Natural killer cell (primary cell): ENCODE data around the gene FNTB. TPM values are rescaled to one million over a fixed set of nuclear protein-coding genes. Genes with fewer than 3 reads are reported as not detected.

ENCODE experiments used
- ATAC-seq, 3 donors: fragments of 150-1000 bp in 2 of 3; fragments of 200-7000 bp in 1 of 3; cut with Tn5 transposase; 1 replicate in 1 of 3; 2 replicates in 2 of 3; pipeline ENCODE4 v1.10.0; 2021; ENCODE audit warnings: mild to moderate bottlenecking in 2 of 3, moderate library complexity in 2 of 3
- DNase-seq, 2 donors: peaks; one replicate each; pipeline versions ENCODE4 v3.0.0 to v3.0.0-alpha.2; 2013 to 2021; ENCODE audit warnings: mixed read lengths in 1 of 2
- H3K27ac ChIP-seq: one replicate; pipeline ENCODE4 v1.5.1; 2013; ENCODE audit warnings: mild to moderate bottlenecking, low read length
- H3K27me3 ChIP-seq: one replicate; pipeline ENCODE4 v1.6.1; 2013; ENCODE audit warnings: low read length; ENCODE audit not compliant: control insufficient read depth, insufficient read depth
- H3K36me3 ChIP-seq: one replicate; pipeline ENCODE4 v1.6.1; 2013; ENCODE audit warnings: low read length; ENCODE audit not compliant: control insufficient read depth, insufficient read depth
- H3K4me1 ChIP-seq: one replicate; pipeline ENCODE4 v1.6.1; 2013; ENCODE audit warnings: low read length; ENCODE audit not compliant: control insufficient read depth, insufficient read depth
- H3K4me3 ChIP-seq: one replicate; pipeline ENCODE4 v1.5.1; 2013; ENCODE audit warnings: low read length
- H3K9me3 ChIP-seq: one replicate; pipeline ENCODE4 v1.6.1; 2013; ENCODE audit warnings: low read length; ENCODE audit not compliant: control insufficient read depth, insufficient read depth
- H3K27ac Mint-ChIP-seq, 2 donors: one replicate each; pipeline ENCODE4 v1.8.0; 2022; ENCODE audit warnings: mild to moderate bottlenecking in 2 of 2, mixed read lengths in 2 of 2, moderate library complexity in 1 of 2
- H3K27me3 Mint-ChIP-seq, 2 donors: one replicate each; pipeline ENCODE4 v1.8.0; 2022; ENCODE audit warnings: low read depth in 2 of 2, mixed read lengths in 2 of 2
- H3K36me3 Mint-ChIP-seq: one replicate; pipeline ENCODE4 v1.8.0; 2022; ENCODE audit warnings: mixed read lengths
- H3K4me1 Mint-ChIP-seq, 2 donors: one replicate each; pipeline ENCODE4 v1.8.0; 2022; ENCODE audit warnings: mixed read lengths in 2 of 2
- H3K4me3 Mint-ChIP-seq: one replicate; pipeline ENCODE4 v1.8.0; 2022; ENCODE audit warnings: mild to moderate bottlenecking, moderate library complexity, mixed read lengths
- H3K9me3 Mint-ChIP-seq, 2 donors: one replicate each; pipeline ENCODE4 v1.8.0; 2022; ENCODE audit warnings: mixed read lengths in 2 of 2
- WGBS: methylation state at CpG from one replicate; pipeline ENCODE4 v1.1.7; 2013; ENCODE audit warnings: missing lambda C conversion rate; ENCODE audit not compliant: insufficient coverage; 5-methylcytosine and 5-hydroxymethylcytosine counted together
- intact Hi-C: fragments of 100-400 bp; cut with micrococcal nuclease; formaldehyde crosslinking; loops from one replicate; pipeline ENCODE4 v1.14.2; 2022
- total RNA-seq, 4 donors: library from RNA; stranded (reverse); fragments of 120-200 nt in 1 of 4; gene quantifications; one replicate each; pipeline versions ENCODE4 v1.2.3 to v1.2.4, GENCODE V29; 2013 to 2022
- TF ChIP-seq, protein P1 (sequence below): fragments of 200-600 bp; IDR thresholded peaks from one replicate; pipeline ENCODE4 v1.8.0; 2022; ENCODE audit warnings: antibody characterized with exemption

Gene FNTB
- total RNA-seq, 3 donors from 2014 or later (not counting 1 experiment from before 2014, with no cell fraction given): 4.0 to 8.7 (median 8.4) TPM

DNA sequence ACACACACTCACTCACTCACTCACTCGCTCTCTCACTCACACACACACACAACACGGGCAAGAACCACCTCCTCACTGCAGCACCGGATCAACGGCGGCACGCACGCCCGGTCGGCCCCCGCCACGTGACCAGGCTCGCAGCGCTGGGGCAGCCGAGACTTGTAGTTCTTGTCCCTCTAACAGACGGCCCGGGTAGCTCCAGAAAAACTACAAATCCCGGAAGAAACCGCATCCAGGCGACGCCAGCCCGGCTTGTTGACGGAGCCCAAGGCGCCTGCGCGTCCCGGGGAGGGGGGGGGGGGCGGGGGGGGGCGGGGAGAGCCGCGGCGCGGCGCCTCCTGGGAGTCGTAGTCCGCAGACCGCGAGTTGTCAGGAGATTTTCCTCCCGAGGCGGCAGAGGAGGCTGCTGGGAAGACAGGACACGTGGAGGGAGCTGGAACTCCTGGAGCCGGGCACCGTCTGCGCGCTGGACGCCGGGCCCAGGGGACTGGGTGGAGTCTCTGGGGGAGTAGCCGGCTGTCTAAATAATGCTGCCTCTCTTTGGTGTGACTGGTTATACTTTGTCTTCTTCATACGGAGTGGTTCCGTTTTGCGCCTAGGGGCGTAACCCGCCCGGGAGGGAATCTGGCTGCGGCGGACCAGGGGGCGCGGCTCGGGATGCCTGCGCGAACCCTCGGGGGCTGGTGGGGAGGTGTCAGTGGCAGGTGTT, 115.9 kb downstream of the FNTB start, which contains the start of gene MAX:
TSS of gene MAX (minus strand) at position 77 of the 709 bp plus-strand sequence. CDS start 178 bp downstream, outside the sequence.
- Histone ChIP-seq H3K4me1 (peaks cover 19% of the 10 kb centered on the region), H3K36me3 (no peaks in the 10 kb centered on the region), H3K9me3 (no peaks in the 10 kb centered on the region), H3K27me3 (peaks cover 7% of the 10 kb centered on the region), H3K27ac (peak within 1 kb of the TSS; percentile 94), H3K4me3 (peak within 1 kb of the TSS; percentile 76)
- Mint-ChIP-seq H3K9me3 (no peaks in the 10 kb centered on the region), H3K4me1 (peaks cover 37 to 47% of the 10 kb centered on the region in 2 donors), H3K27ac (peak within 1 kb of the TSS; percentile 94 to 95), H3K27me3 (peaks cover 0 to 4% of the 10 kb centered on the region in 2 donors), H3K4me3 (peak within 1 kb of the TSS; percentile 96), H3K36me3 (no peaks in the 10 kb centered on the region)
- DNase-seq (peak; percentile 94 to 98), ATAC-seq (peak; percentile 85 to 97 (median 91))
- TF ChIP-seq, protein P1, sequence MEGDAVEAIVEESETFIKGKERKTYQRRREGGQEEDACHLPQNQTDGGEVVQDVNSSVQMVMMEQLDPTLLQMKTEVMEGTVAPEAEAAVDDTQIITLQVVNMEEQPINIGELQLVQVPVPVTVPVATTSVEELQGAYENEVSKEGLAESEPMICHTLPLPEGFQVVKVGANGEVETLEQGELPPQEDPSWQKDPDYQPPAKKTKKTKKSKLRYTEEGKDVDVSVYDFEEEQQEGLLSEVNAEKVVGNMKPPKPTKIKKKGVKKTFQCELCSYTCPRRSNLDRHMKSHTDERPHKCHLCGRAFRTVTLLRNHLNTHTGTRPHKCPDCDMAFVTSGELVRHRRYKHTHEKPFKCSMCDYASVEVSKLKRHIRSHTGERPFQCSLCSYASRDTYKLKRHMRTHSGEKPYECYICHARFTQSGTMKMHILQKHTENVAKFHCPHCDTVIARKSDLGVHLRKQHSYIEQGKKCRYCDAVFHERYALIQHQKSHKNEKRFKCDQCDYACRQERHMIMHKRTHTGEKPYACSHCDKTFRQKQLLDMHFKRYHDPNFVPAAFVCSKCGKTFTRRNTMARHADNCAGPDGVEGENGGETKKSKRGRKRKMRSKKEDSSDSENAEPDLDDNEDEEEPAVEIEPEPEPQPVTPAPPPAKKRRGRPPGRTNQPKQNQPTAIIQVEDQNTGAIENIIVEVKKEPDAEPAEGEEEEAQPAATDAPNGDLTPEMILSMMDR: no peak
- WGBS: under 1% methylated on average over 51 of the region's 61 CpGs
- intact Hi-C loops: loop anchor here (1.0 to 5.0 kb wide), 2 partner anchors 115 to 190 kb away; partner anchors contain the start of gene CHURC1

DNA sequence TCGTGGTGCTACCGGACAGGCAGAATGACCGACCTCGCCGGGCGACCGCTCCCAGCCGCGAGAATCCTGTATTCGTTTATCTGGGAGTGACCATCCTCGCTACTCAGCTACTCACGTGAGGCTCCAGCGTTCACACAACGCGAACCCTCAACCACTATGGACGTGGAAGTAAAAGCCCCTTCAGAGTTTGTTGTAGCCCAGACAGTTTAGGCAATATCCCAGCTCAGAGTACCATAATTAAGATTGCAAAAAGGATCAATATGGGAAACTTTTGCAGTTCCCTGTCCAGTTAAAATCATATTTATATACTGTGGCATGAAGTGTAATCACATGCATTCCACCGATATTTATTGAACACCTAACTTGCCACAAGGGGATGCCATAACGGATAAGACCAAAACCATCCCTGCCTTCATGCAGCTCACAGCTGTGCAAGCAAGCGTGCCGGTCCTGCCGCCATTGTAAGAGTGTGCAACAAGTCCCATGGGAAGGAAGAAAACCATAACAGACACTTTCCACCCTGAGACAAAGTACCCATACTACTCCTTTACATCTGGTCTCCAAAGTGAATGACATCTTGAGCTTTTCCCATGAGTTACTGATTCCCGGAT, 116.6 kb downstream of the FNTB start:
- peaks cover 32 to 41% of the 10 kb centered on the region in 2 donors for H3K4me1 Mint-ChIP-seq
- H3K27ac Mint-ChIP-seq: peak overlapping the region; percentile 91 to 94
- H3K4me3 Mint-ChIP-seq: peak overlapping the region; percentile 96
- 8% methylated on average over 21 of the region's 22 CpGs for WGBS
- no peaks in the 10 kb centered on the region for H3K9me3 Mint-ChIP-seq
- intact Hi-C loops: loop anchor here (5.0 kb wide), 1 partner anchor 191 kb away; the partner anchor contains the start of gene CHURC1
- Histone ChIP-seq H3K27ac (peak overlapping the region; percentile 75), H3K27me3 (peaks cover 7% of the 10 kb centered on the region), H3K4me1 (peaks cover 16% of the 10 kb centered on the region), H3K36me3 (no peaks in the 10 kb centered on the region), H3K9me3 (no peaks in the 10 kb centered on the region), H3K4me3 (peak overlapping the region; percentile 76)
- peaks cover 0 to 4% of the 10 kb centered on the region in 2 donors for H3K27me3 Mint-ChIP-seq
- TF ChIP-seq, protein P1: no peak
- no peaks in the 10 kb centered on the region for H3K36me3 Mint-ChIP-seq
- no peak for ATAC-seq
- DNase-seq: peak in 1 of 2 donors; percentile 47

DNA sequence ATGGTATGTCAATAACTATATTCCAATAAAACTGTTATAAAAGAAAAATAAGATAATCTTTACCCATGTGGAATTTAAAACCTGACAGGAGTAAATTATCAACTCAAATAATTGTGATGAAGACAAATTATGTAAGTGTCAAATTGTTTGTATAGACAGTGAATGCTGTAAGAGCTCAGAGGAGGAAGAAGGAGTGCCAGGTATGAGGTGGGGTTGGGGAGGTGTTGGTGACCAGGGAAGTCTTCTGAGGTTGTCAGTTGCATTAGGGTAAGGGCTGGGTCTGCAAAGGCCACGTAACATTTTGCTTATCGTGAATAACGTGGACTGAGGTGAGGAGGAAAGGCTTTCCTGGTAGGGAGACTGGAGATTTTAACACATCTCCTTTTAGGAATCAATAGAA, 118.1 kb downstream of the FNTB start:
- no peak for DNase-seq
- no peaks in the 10 kb centered on the region for H3K36me3 ChIP-seq
- H3K4me3 ChIP-seq: no peak overlapping the region
- Mint-ChIP-seq H3K9me3 (no peaks in the 10 kb centered on the region), H3K36me3 (no peaks in the 10 kb centered on the region), H3K27me3 (peaks cover 7 to 9% of the 10 kb centered on the region in 2 donors), H3K4me1 (peaks cover 18 to 26% of the 10 kb centered on the region in 2 donors), H3K4me3 (no peak overlapping the region), H3K27ac (no peak overlapping the region)
- peaks cover 16% of the 10 kb centered on the region for H3K4me1 ChIP-seq
- no peak overlapping the region for H3K27ac ChIP-seq
- H3K27me3 ChIP-seq: peaks cover 7% of the 10 kb centered on the region
- no peak for ATAC-seq
- no peaks in the 10 kb centered on the region for H3K9me3 ChIP-seq
- WGBS: 97% methylated on average over 3 of the region's 3 CpGs
- TF ChIP-seq, protein P1: no peak
- intact Hi-C loops: loop anchor here (5.0 kb wide), 1 partner anchor 192 kb away; the partner anchor contains the start of gene CHURC1
